Stomach (tissue), 9 donors: ENCODE measurements around the gene SAPCD2. TPM values are rescaled to one million over a fixed set of nuclear protein-coding genes. Genes with fewer than 3 reads are reported as not detected.

Experiments
- DNase-seq, 2 donors: peaks; one replicate each; pipeline versions ENCODE4 v3.0.0 to v3.0.0-alpha.2; 2013 to 2019
- H3K27ac ChIP-seq, 5 donors: fragments of 200-600 bp in 4 of 5; sonication (generic) in 4 of 5; one replicate each; pipeline ENCODE4 v1.5.1; 2013 to 2019; ENCODE audit warnings: mild to moderate bottlenecking in 1 of 5, moderate library complexity in 1 of 5
- H3K27me3 ChIP-seq, 3 donors: fragments of 200-600 bp; sonication (generic); one replicate each; pipeline ENCODE4 v1.5.1; 2017 to 2019; ENCODE audit warnings: mixed run types in 1 of 3
- H3K36me3 ChIP-seq, 4 donors: fragments of 200-600 bp; sonication (generic); 1 replicate in 3 of 4; 2 replicates in 1 of 4; pipeline ENCODE4 v1.5.1; 2016 to 2019
- H3K4me1 ChIP-seq, 4 donors: fragments of 200-600 bp; sonication (generic); one replicate each; pipeline ENCODE4 v1.5.1; 2016 to 2019
- H3K4me3 ChIP-seq, 4 donors: fragments of 200-600 bp; sonication (generic) in 3 of 4; one replicate each; pipeline ENCODE4 v1.5.1; 2016 to 2019; ENCODE audit warnings: mild to moderate bottlenecking in 1 of 4
- H3K9me3 ChIP-seq, 4 donors: fragments of 200-600 bp; sonication (generic); one replicate each; pipeline ENCODE4 v1.5.1; 2016 to 2019
- CTCF ChIP-seq, 7 experiments: fragments of 450-650 bp in 4 of 7; fragments of 200-600 bp in 3 of 7; sonication (generic) in 3 of 7; IDR thresholded peaks; one replicate each; pipeline ENCODE4 v1.5.1; 2016 to 2019; ENCODE audit warnings: antibody characterized with exemption in 7 of 7, control low read depth in 2 of 7, mild to moderate bottlenecking in 1 of 7
- EP300 ChIP-seq: sonication (generic); formaldehyde crosslinking; IDR thresholded peaks from one replicate; pipeline ENCODE4 v1.6.1; 2017; ENCODE audit warnings: antibody characterized with exemption
- POLR2A ChIP-seq, 4 donors: fragments of 450-650 bp; IDR thresholded peaks; one replicate each; pipeline ENCODE4 v1.6.1; 2016; ENCODE audit warnings: antibody characterized with exemption in 4 of 4, control low read depth in 2 of 4, mild to moderate bottlenecking in 1 of 4, moderate library complexity in 1 of 4
- POLR2AphosphoS5 ChIP-seq, 3 donors: sonication (generic); formaldehyde crosslinking; IDR thresholded peaks; one replicate each; pipeline ENCODE4 v1.6.1; 2016; ENCODE audit warnings: antibody characterized with exemption in 3 of 3
- WGBS, 5 donors: extraction: QIAGEN DNeasy Blood & Tissue Kit in 3 of 5; methylation state at CpG; one replicate each; pipeline versions ENCODE4 v1.1.5 to v1.1.7; 2013 to 2018; 5-methylcytosine and 5-hydroxymethylcytosine counted together
- intact Hi-C: fragments of 100-400 bp; cut with DNase I; formaldehyde crosslinking; loops from one replicate; pipeline ENCODE4 v1.15.1; 2023; ENCODE audit warnings: low total_unique reads
- polyA plus RNA-seq, 3 donors: library from polyadenylated mRNA; stranded (reverse); fragments of 200-250 nt; gene quantifications; one replicate each; pipeline ENCODE4 v1.2.3, GENCODE V29; 2013
- total RNA-seq, 5 donors: library from RNA; depleted of rRNA; stranded (reverse); fragments of >200 nt; gene quantifications; one replicate each; pipeline versions ENCODE4 v1.1.0 to v1.2.3, GENCODE V29; 2014 to 2016
- donor health status: healthy with polysubstance abuse.
- donor health status: Bipolar disorder and iron deficiency.
- donor health status: healthy.

The SAPCD2 gene
- total and polyA plus RNA-seq, 8 donors: 1.7 to 84.9 (median 3.8) TPM; not detected in 1

GRCh38 chr9:137116027-137116507 lies 45.7 kb upstream of the SAPCD2 start:
- no peak for DNase-seq
- H3K27ac ChIP-seq: no peak overlapping the region
- peaks cover 3 to 23% (median 21%) of the 10 kb centered on the region in 4 donors for H3K36me3 ChIP-seq
- H3K4me1 ChIP-seq: peaks cover 8 to 26% (median 22%) of the 10 kb centered on the region in 4 donors
- WGBS, 5 donors: 40 to 66% (median 53%) methylated on average over 4 to 6 of the region's 6 CpGs
- no peak for TF ChIP-seq EP300
- TF ChIP-seq POLR2AphosphoS5 (IDR thresholded peaks at IDR 0.05): no peak
- no peak for TF ChIP-seq CTCF (IDR thresholded peaks at IDR 0.05)
- H3K4me3 ChIP-seq: no peak overlapping the region
- intact Hi-C loops: loop anchor here (5.0 to 10.0 kb wide), 2 partner anchors 69 to 111 kb away; partner anchors contain the start of genes ANAPC2, CYSRT1, RNF224 and SSNA1
- no peaks in the 10 kb centered on the region for H3K9me3 ChIP-seq
- H3K27me3 ChIP-seq: peaks cover 0 to 28% (median 0%) of the 10 kb centered on the region in 3 donors

- peaks cover 3 to 28% (median 26%) of the 10 kb centered on the region in 4 donors for H3K36me3 ChIP-seq
- peaks cover 0 to 28% (median 0%) of the 10 kb centered on the region in 3 donors for H3K27me3 ChIP-seq
- no peak overlapping the region for H3K27ac ChIP-seq
- peaks cover 8 to 26% (median 22%) of the 10 kb centered on the region in 4 donors for H3K4me1 ChIP-seq
- TF ChIP-seq EP300: no peak
- intact Hi-C loops: loop anchor here (5.0 to 10.0 kb wide), 2 partner anchors 69 to 112 kb away; partner anchors contain the start of genes ANAPC2, CYSRT1, RNF224 and SSNA1
- H3K9me3 ChIP-seq: no peaks in the 10 kb centered on the region
- DNase-seq: no peak
- WGBS, 5 donors: 60 to 74% (median 69%) methylated on average over 14 to 21 of the region's 21 CpGs
- H3K4me3 ChIP-seq: peak overlapping the region in 1 of 4 donors; percentile 80
Observed at GRCh38 chr9:137115394-137116026, 45.2 kb upstream of the SAPCD2 start.

- Histone ChIP-seq H3K9me3 (no peaks in the 10 kb centered on the region), H3K27ac (peak within 1 kb of the TSS in 4 of 5 donors; percentile 5 to 67 (median 48)), H3K4me3 (peak within 1 kb of the TSS; percentile 76 to 83 (median 78)), H3K27me3 (peaks cover 0 to 28% (median 0%) of the 10 kb centered on the region in 3 donors), H3K4me1 (peaks cover 8 to 26% (median 22%) of the 10 kb centered on the region in 4 donors), H3K36me3 (peaks cover 3 to 36% (median 33%) of the 10 kb centered on the region in 4 donors)
- peak; percentile 76 to 86 for DNase-seq
- peak in 1 of 3 donors; percentile 31 for TF ChIP-seq POLR2AphosphoS5 (IDR thresholded peaks at IDR 0.05)
- no peak for TF ChIP-seq POLR2A (IDR thresholded peaks at IDR 0.05)
- intact Hi-C loops: loop anchor here (5.0 to 10.0 kb wide), 2 partner anchors 70 to 112 kb away; partner anchors contain the start of genes ANAPC2, CYSRT1, RNF224 and SSNA1
- WGBS, 5 donors: 1 to 9% (median 3%) methylated on average over 19 to 70 of the region's 70 CpGs
Observed at GRCh38 chr9:137114613-137115393, 44.4 kb upstream of the SAPCD2 start, which contains the start of gene DPP7. Gene DPP7 (minus strand): TSS chr9:137114733. CDS start chr9:137114713, 20 bp downstream.

GRCh38 chr9:137114220-137114612 lies 43.9 kb upstream of the SAPCD2 start:
- peaks cover 0 to 28% (median 0%) of the 10 kb centered on the region in 3 donors for H3K27me3 ChIP-seq

More at GRCh38 chr9:137114220-137114612, 43.9 kb upstream of the SAPCD2 start:
- DNase-seq: peak in 1 of 2 donors; percentile 39
- H3K4me1 ChIP-seq: peaks cover 8 to 26% (median 22%) of the 10 kb centered on the region in 4 donors
- peak overlapping the region in 4 of 5 donors; percentile 5 to 67 (median 48) for H3K27ac ChIP-seq
- peaks cover 3 to 41% (median 39%) of the 10 kb centered on the region in 4 donors for H3K36me3 ChIP-seq
- 0 to 4% (median 1%) methylated on average over 11 to 45 of the region's 45 CpGs for WGBS, 5 donors
- no peak for TF ChIP-seq POLR2AphosphoS5 (IDR thresholded peaks at IDR 0.05)
- no peak for TF ChIP-seq CTCF (IDR thresholded peaks at IDR 0.05)
- TF ChIP-seq POLR2A (IDR thresholded peaks at IDR 0.05): no peak
- TF ChIP-seq EP300: no peak
- H3K9me3 ChIP-seq: no peaks in the 10 kb centered on the region
- peak overlapping the region; percentile 76 to 83 (median 78) for H3K4me3 ChIP-seq
- intact Hi-C loops: loop anchor here (10.0 kb wide), 1 partner anchor 71 kb away; the partner anchor contains the start of genes ANAPC2 and SSNA1
